Measurements from ENCODE around the gene PCSK6.

The PCSK6 gene

DNA sequence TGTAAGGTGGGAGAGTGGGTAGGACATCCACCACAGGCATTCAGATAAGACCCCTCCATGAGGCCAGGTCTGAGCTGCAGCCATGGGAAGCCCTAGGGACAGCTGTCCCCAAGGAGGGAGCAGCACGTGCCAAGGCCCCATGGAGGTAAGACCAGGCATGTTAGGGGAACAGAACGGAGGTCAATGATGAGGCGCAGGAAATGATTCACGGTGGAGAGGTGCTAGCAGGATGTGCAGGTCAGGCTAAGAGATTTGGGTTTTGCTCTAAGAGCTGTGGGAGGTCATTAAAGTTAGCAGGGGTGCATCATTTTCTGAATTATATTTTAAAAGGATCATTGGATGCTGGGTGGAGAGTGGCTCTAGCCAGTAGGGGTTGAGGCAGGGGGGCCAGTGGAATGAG, 128.1 kb downstream of the PCSK6 start:
- Histone ChIP-seq H3K27ac (replicated peaks) (no peak overlapping the region), H3K4me3 (replicated peaks; ENCODE audit: insufficient read depth, low read length) (no peak overlapping the region), H3K27me3 (ENCODE audit: insufficient read depth, poor library complexity, severe bottlenecking) (no peaks in the 10 kb centered on the region)
- TF ChIP-seq POLR2AphosphoS5 (IDR thresholded peaks at IDR 0.05; ENCODE audit: low read depth) = no peak
- no peak for TF ChIP-seq REST (IDR thresholded peaks at IDR 0.05; ENCODE audit: insufficient replicate concordance, low read depth)
- TF ChIP-seq GABPA (IDR thresholded peaks at IDR 0.05; ENCODE audit: low read depth) = no peak
- TF ChIP-seq CTCF (IDR thresholded peaks at IDR 0.05; ENCODE audit: insufficient read depth, low read length) = no peak
- no peak for TF ChIP-seq SPI1 (IDR thresholded peaks at IDR 0.05; ENCODE audit: borderline replicate concordance, low read depth)
- no peak for DNase-seq (ENCODE audit: low read depth in 1 of 2, low spot score in 1 of 2)

DNA sequence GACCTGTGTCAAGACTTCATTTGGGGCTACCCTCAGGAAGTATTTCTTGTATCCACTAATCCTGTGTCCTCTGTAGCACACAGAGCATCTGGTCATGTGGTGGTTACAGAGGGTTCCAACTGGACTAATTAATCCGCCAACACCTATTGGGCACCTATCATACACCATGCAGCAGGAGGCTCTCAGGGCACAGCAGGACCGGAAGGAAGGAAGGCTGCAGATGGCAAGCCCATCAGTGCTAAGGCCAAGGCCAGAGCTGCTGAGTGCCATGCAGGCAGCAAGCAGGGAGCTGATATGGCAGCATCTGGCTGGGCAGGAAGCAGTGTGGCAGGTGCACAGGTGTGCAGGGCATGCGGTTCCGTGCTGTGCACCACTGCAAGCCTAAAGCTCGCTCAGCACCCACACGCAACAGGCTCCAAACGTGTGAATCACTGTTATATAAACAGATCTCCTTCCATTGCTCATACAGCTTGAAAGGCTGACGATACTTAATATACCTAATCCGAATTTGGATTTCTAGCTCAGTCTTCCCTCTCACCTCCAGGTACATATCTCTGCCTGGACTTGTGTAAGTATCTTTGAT, 130.1 kb downstream of the PCSK6 start:
- Histone ChIP-seq H3K27me3 (ENCODE audit: insufficient read depth, poor library complexity, severe bottlenecking) (no peaks in the 10 kb centered on the region), H3K27ac (replicated peaks) (no peak overlapping the region), H3K4me3 (replicated peaks; ENCODE audit: insufficient read depth, low read length) (no peak overlapping the region)
- DNase-seq (ENCODE audit: low read depth in 1 of 2, low spot score in 1 of 2) = no peak
- no peak for TF ChIP-seq SPI1 (IDR thresholded peaks at IDR 0.05; ENCODE audit: borderline replicate concordance, low read depth)
- no peak for TF ChIP-seq REST (IDR thresholded peaks at IDR 0.05; ENCODE audit: insufficient replicate concordance, low read depth)
- TF ChIP-seq POLR2AphosphoS5 (IDR thresholded peaks at IDR 0.05; ENCODE audit: low read depth) = no peak
- no peak for TF ChIP-seq GABPA (IDR thresholded peaks at IDR 0.05; ENCODE audit: low read depth)
- no peak for TF ChIP-seq CTCF (IDR thresholded peaks at IDR 0.05; ENCODE audit: insufficient read depth, low read length)

- Histone ChIP-seq H3K27me3 (ENCODE audit: insufficient read depth, poor library complexity, severe bottlenecking) (no peaks in the 10 kb centered on the region), H3K4me3 (replicated peaks; ENCODE audit: insufficient read depth, low read length) (no peak overlapping the region), H3K27ac (replicated peaks) (no peak overlapping the region)
- no peak for TF ChIP-seq CTCF (IDR thresholded peaks at IDR 0.05; ENCODE audit: insufficient read depth, low read length)
- TF ChIP-seq GABPA (IDR thresholded peaks at IDR 0.05; ENCODE audit: low read depth) = no peak
- no peak for TF ChIP-seq REST (IDR thresholded peaks at IDR 0.05; ENCODE audit: insufficient replicate concordance, low read depth)
- no peak for TF ChIP-seq SPI1 (IDR thresholded peaks at IDR 0.05; ENCODE audit: borderline replicate concordance, low read depth)
- no peak for TF ChIP-seq POLR2AphosphoS5 (IDR thresholded peaks at IDR 0.05; ENCODE audit: low read depth)
- DNase-seq (ENCODE audit: low read depth in 1 of 2, low spot score in 1 of 2) = no peak
Observed at GRCh38 chr15:101358895-101359294, 130.6 kb downstream of the PCSK6 start.

All from HL-60 (cell line).